Loucy (cell line): ENCODE results near the gene PID1.

Source experiments
- EZH2phosphoT487 ChIP-seq: fragments of 200-600 bp; IDR thresholded peaks from 2 replicates; pipeline ENCODE4 v1.6.1; 2018; ENCODE audit warnings: antibody characterized with exemption, mild to moderate bottlenecking, moderate library complexity, borderline replicate concordance
- TF ChIP-seq, protein P1 (sequence below): fragments of 200-600 bp; sonication (generic); conservative IDR thresholded peaks from 2 replicates; pipeline ENCODE4 v1.5.1; 2014; ENCODE audit warnings: mild to moderate bottlenecking, antibody characterized with exemption, low read length

DNA sequence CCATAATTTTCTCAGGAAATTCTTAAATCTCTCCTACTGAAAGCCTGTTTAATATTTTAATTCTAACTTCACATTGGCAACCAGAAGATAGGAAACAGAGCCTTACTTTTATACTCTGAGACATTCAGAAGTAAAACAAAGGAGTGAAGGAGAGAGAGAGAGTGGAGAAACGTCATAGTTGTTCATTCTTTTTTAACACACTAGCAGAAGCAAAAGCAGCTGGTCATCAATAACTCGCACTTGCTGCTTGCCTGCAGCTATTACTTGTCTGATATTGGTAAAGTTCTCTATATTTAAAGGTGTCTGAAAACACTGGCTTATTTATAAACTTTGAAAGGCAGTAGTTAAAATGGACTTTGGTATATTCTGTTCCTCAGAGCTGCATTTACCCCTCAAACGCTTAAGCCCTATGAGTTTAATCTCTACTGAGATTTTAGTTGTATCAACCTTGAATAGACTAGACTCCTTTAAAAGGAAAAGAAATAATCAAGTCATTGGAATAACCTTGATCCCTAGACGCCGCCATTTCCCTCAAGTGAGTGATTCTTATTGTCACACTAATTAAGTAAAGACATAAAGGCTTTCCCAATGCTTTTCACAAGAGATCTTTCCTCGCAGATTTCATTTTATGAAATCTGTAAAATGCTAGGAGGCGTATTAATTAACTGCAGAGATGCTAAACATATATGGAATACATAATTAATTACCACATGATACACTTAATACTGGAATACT lies 182.0 kb downstream of the PID1 start:
- TF ChIP-seq, protein P1, sequence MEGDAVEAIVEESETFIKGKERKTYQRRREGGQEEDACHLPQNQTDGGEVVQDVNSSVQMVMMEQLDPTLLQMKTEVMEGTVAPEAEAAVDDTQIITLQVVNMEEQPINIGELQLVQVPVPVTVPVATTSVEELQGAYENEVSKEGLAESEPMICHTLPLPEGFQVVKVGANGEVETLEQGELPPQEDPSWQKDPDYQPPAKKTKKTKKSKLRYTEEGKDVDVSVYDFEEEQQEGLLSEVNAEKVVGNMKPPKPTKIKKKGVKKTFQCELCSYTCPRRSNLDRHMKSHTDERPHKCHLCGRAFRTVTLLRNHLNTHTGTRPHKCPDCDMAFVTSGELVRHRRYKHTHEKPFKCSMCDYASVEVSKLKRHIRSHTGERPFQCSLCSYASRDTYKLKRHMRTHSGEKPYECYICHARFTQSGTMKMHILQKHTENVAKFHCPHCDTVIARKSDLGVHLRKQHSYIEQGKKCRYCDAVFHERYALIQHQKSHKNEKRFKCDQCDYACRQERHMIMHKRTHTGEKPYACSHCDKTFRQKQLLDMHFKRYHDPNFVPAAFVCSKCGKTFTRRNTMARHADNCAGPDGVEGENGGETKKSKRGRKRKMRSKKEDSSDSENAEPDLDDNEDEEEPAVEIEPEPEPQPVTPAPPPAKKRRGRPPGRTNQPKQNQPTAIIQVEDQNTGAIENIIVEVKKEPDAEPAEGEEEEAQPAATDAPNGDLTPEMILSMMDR: no peak
- no peak for TF ChIP-seq EZH2phosphoT487
